Endothelial cell of umbilical vein (primary cell): Measurements from ENCODE around the gene FOLR3. TPM values are rescaled to one million over a fixed set of nuclear protein-coding genes. Genes with fewer than 3 reads are reported as not detected.

Experiments used
- BruUV-seq: library from RNA; stranded (reverse); fragments of 400-500 nt; replicated peaks from 2 replicates; lab custom pipeline; 2021; lab: Mats Ljungman, UMichigan
- CTCF ChIA-PET: fragments of 300-600, 350-600 bp; sonication (Branson Sonifier 250); formaldehyde crosslinking; loops from one replicate; lab custom pipeline; 2021; ENCODE audit warnings: antibody characterized with exemption, inconsistent platforms; lab: Charles Lee
- POLR2A ChIA-PET: fragments of 300-600, 350-600 bp; sonication (Branson Sonifier 250); formaldehyde crosslinking; loops from one replicate; lab custom pipeline; 2021; ENCODE audit warnings: antibody characterized with exemption, inconsistent platforms; lab: Charles Lee
- DNase-seq: peaks from one replicate; pipeline ENCODE4 v3.0.0-alpha.2; 2011; ENCODE audit warnings: low read depth, low spot score
- FAIRE-seq: peaks from 2 replicates; lab custom pipeline; 2011; peaks lifted over from hg19 to GRCh38; lab: Jason Lieb, UNC
- H2AFZ ChIP-seq: 2 replicates; pipeline ENCODE4 v1.6.0; 2012; ENCODE audit warnings: low read depth, low read length, control low read depth, inconsistent platforms
- H3K27ac ChIP-seq: 2 replicates; pipeline ENCODE4 v1.5.1; 2011; ENCODE audit warnings: low read depth, mild to moderate bottlenecking, control low read depth, low read length, moderate library complexity; ENCODE audit not compliant: insufficient read depth
- H3K27me3 ChIP-seq, 2 experiments: 2 replicates each; pipeline versions ENCODE4 v1.6.0 to v1.6.1; 2011; ENCODE audit warnings: low read length in 2 of 2, mixed read lengths in 1 of 2; ENCODE audit not compliant: control insufficient read depth in 2 of 2, insufficient read depth in 2 of 2
- H3K36me3 ChIP-seq, 2 experiments: 2 replicates in 1 of 2; 3 replicates in 1 of 2; pipeline ENCODE4 v1.5.1; 2011; ENCODE audit warnings: low read length in 2 of 2, mild to moderate bottlenecking in 1 of 2, moderate library complexity in 1 of 2; ENCODE audit not compliant: control insufficient read depth in 2 of 2, insufficient read depth in 2 of 2; ENCODE audit errors: extremely low read depth in 1 of 2
- H3K4me1 ChIP-seq: 3 replicates; pipeline ENCODE4 v1.5.1; 2011; ENCODE audit warnings: mild to moderate bottlenecking, low read length; ENCODE audit not compliant: control insufficient read depth, insufficient read depth; ENCODE audit errors: extremely low read depth
- H3K4me2 ChIP-seq: 2 replicates; pipeline ENCODE4 v1.6.1; 2011; ENCODE audit warnings: low read length, control low read depth, mixed read lengths; ENCODE audit not compliant: insufficient read depth
- H3K4me3 ChIP-seq, 3 experiments: fragments of 200-600 bp in 1 of 3; sonication (generic), shearing (Covaris generic) in 1 of 3; replicated peaks in 1 of 3; 2 replicates each; pipeline ENCODE4 v1.5.1; 2011 to 2016; ENCODE audit warnings: control low read depth in 3 of 3, low read length in 3 of 3, mild to moderate bottlenecking in 2 of 3, inconsistent platforms in 1 of 3, low read depth in 1 of 3, moderate library complexity in 1 of 3; ENCODE audit not compliant: insufficient read depth in 1 of 3
- H3K79me2 ChIP-seq: 2 replicates; pipeline ENCODE4 v1.6.0; 2012; ENCODE audit warnings: low read length, inconsistent platforms; ENCODE audit not compliant: control insufficient read depth, insufficient read depth
- H3K9ac ChIP-seq: replicated peaks from 2 replicates; pipeline ENCODE3; 2011; ENCODE audit warnings: low read length, control low read depth; ENCODE audit not compliant: insufficient read depth; ENCODE audit errors: extremely low read depth
- H3K9me1 ChIP-seq: replicated peaks from 3 replicates; pipeline ENCODE4 v1.6.0; 2011; ENCODE audit warnings: mild to moderate bottlenecking, low read length; ENCODE audit not compliant: control insufficient read depth, insufficient read depth; ENCODE audit errors: extremely low read depth
- H3K9me3 ChIP-seq: replicated peaks from 2 replicates; pipeline ENCODE4 v1.5.1; 2012; ENCODE audit warnings: low read length, inconsistent platforms; ENCODE audit not compliant: control insufficient read depth, insufficient read depth
- H4K20me1 ChIP-seq: replicated peaks from 2 replicates; pipeline ENCODE3; 2011; ENCODE audit warnings: mild to moderate bottlenecking, low read length; ENCODE audit not compliant: control insufficient read depth, insufficient read depth; ENCODE audit errors: extremely low read depth
- CTCF ChIP-seq, 2 donors: IDR thresholded peaks; 1 replicate in 1 of 2; 2 replicates in 1 of 2; pipeline ENCODE4 v1.5.1; 2011; ENCODE audit warnings: low read length in 2 of 2, mild to moderate bottlenecking in 2 of 2, moderate library complexity in 2 of 2, control low read depth in 1 of 2, inconsistent platforms in 1 of 2, low read depth in 1 of 2; ENCODE audit not compliant: insufficient read depth in 1 of 2; ENCODE audit errors: extremely low read depth in 1 of 2
- EZH2 ChIP-seq: IDR thresholded peaks from 2 replicates; pipeline ENCODE4 v1.6.1; 2012; ENCODE audit warnings: borderline replicate concordance, low read depth, mild to moderate bottlenecking, moderate library complexity, low read length, inconsistent platforms; ENCODE audit not compliant: severe bottlenecking
- FOS ChIP-seq: IDR thresholded peaks from 2 replicates; pipeline ENCODE4 v1.6.1; 2011; ENCODE audit warnings: mild to moderate bottlenecking, low read length, moderate library complexity, borderline replicate concordance; ENCODE audit not compliant: insufficient read depth
- GATA2 ChIP-seq: IDR thresholded peaks from 2 replicates; pipeline ENCODE4 v1.7.0; 2011; ENCODE audit warnings: low read depth, mild to moderate bottlenecking, moderate library complexity, mixed read lengths, low read length; ENCODE audit not compliant: insufficient read length, insufficient read depth
- JUN ChIP-seq: IDR thresholded peaks from 2 replicates; pipeline ENCODE4 v1.6.1; 2011; ENCODE audit warnings: borderline replicate concordance, low read depth; ENCODE audit not compliant: insufficient read length, insufficient read depth
- MAX ChIP-seq: IDR thresholded peaks from 2 replicates; pipeline ENCODE4 v1.6.1; 2011; ENCODE audit not compliant: insufficient read depth, insufficient read length
- MYC ChIP-seq: IDR thresholded peaks from one replicate; pipeline ENCODE4 v1.6.1; 2011; ENCODE audit warnings: mild to moderate bottlenecking, low read depth, low read length
- POLR2A ChIP-seq: IDR thresholded peaks from 2 replicates; pipeline ENCODE4 v1.6.1; 2012; ENCODE audit warnings: low read depth, mild to moderate bottlenecking, control low read depth, low read length
- POLR2AphosphoS5 ChIP-seq: IDR thresholded peaks from 2 replicates; pipeline ENCODE4 v1.6.1; 2012; ENCODE audit warnings: low read depth, mild to moderate bottlenecking, control low read depth, low read length, moderate library complexity; ENCODE audit not compliant: insufficient read depth
- dilution Hi-C: fragments of 300-500 bp; cut with MboI; formaldehyde crosslinking; loops from one replicate; pipeline ENCODE4 v1.15.0; 2019; ENCODE audit warnings: low sequenced_read_pairs; ENCODE audit not compliant: extremely low pct_ligation_motif_present
- intact Hi-C: fragments of 100-400 bp; cut with micrococcal nuclease; formaldehyde crosslinking; loops from one replicate; pipeline ENCODE4 v1.10.0; 2022
- polyA plus RNA-seq, 4 experiments: library from polyadenylated mRNA; depleted of rRNA in 3 of 4; stranded (reverse) in 3 of 4; unstranded in 1 of 4; fragments of >200 nt; gene quantifications; 2 replicates each; pipeline versions ENCODE4 v1.2.1 to v1.2.3, GENCODE V29; 2011 to 2012; ENCODE audit warnings: missing spikeins in 1 of 4
- total RNA-seq: library from RNA; stranded (reverse); gene quantifications from 2 replicates; pipeline ENCODE4 v1.2.3, GENCODE V29; 2021

The FOLR3 gene
- total and polyA plus RNA-seq, 2 donors (not counting 3 experiments of a cell fraction or from before 2014, with no cell fraction given) = not detected

- Histone ChIP-seq H3K36me3 (no peaks in the 10 kb centered on the region), H2AFZ (no peak overlapping the region), H3K27ac (no peak overlapping the region), H3K9ac (no peak overlapping the region), H4K20me1 (no peaks in the 10 kb centered on the region), H3K79me2 (no peaks in the 10 kb centered on the region), H3K9me1 (no peaks in the 10 kb centered on the region), H3K4me3 (no peak overlapping the region), H3K4me1 (no peaks in the 10 kb centered on the region), H3K27me3 (peaks cover 2 to 3% of the 10 kb centered on the region in 2 experiments), H3K4me2 (no peak overlapping the region), H3K9me3 (no peaks in the 10 kb centered on the region)
- intact Hi-C loops (no loop called here), dilution Hi-C loops (no loop called here)
- ChIA-PET POLR2A (no interaction called here), CTCF (interaction anchor here (0.9 kb wide), 1 partner anchor 307 kb away, joined by 3 read pairs; no protein-coding TSS in a partner anchor)
- BruUV-seq = no TSS peak
- FAIRE-seq (no peak), DNase-seq (no peak)
- no peak for TF ChIP-seq FOS
- no peak for TF ChIP-seq EZH2
- no peak for TF ChIP-seq MAX
- TF ChIP-seq MYC = no peak
- no peak for TF ChIP-seq JUN
Observed at GRCh38 chr11:72119198-72119597, 16.3 kb upstream of the FOLR3 start.

GRCh38 chr11:72120930-72121329, 14.6 kb upstream of the FOLR3 start:
- DNase-seq (no peak), FAIRE-seq (no peak)
- POLR2A ChIA-PET = no interaction called here
- no peak overlapping the region for H3K27ac ChIP-seq
- intact Hi-C loops (no loop called here), dilution Hi-C loops (no loop called here)
- no peaks in the 10 kb centered on the region for H3K4me1 ChIP-seq
- H3K36me3 ChIP-seq = no peaks in the 10 kb centered on the region
- no peak overlapping the region for H3K4me2 ChIP-seq
- H3K9me3 ChIP-seq = no peaks in the 10 kb centered on the region
- CTCF ChIA-PET = interaction anchor here (1.5 to 1.7 kb wide), 2 partner anchors 96 to 310 kb away, joined by 3 to 4 read pairs; no protein-coding TSS in a partner anchor
- no TSS peak for BruUV-seq
- peaks cover 2 to 3% of the 10 kb centered on the region in 2 experiments for H3K27me3 ChIP-seq
- H3K79me2 ChIP-seq = no peaks in the 10 kb centered on the region
- no peaks in the 10 kb centered on the region for H4K20me1 ChIP-seq
- H3K4me3 ChIP-seq = no peak overlapping the region
- H3K9ac ChIP-seq = no peak overlapping the region
- TF ChIP-seq POLR2AphosphoS5 (no peak), JUN (no peak), EZH2 (no peak), FOS (no peak), GATA2 (no peak), CTCF (IDR thresholded peaks at IDR 0.05; ENCODE audit: extremely low read depth in 1 of 2, insufficient read depth in 1 of 2, low read depth in 1 of 2, low read length in 2 of 2) (no peak), MYC (no peak), POLR2A (no peak), MAX (no peak)
- H3K9me1 ChIP-seq = no peaks in the 10 kb centered on the region
- H2AFZ ChIP-seq = no peak overlapping the region
